ENCODE results near the gene CAP2.
"Not testable (repeated sequence)": the region's sequence is repeated elsewhere in the genome, so short reads cannot be mapped to it uniquely, and the experiment has no call there.

Gene CAP2

GRCh38 chr6:17586623-17587022 lies 193.2 kb downstream of the CAP2 start:
- H3K4me1 Mint-ChIP-seq, result not testable (repeated sequence)

GRCh38 chr6:17588011-17588410 lies 194.6 kb downstream of the CAP2 start:
- Mint-ChIP-seq H3K4me3 (no peak overlapping the region), H3K27ac (no peak overlapping the region), H3K4me1 (no peaks in the 10 kb centered on the region), H3K27me3 (peaks cover 2% of the 10 kb centered on the region), H3K36me3 (no peaks in the 10 kb centered on the region), H3K9me3 (no peaks in the 10 kb centered on the region)
- ATAC-seq (ENCODE audit: low read depth) (no peak), DNase-seq (ENCODE audit: low spot score in 2 of 2) (no peak)

More at GRCh38 chr6:17586623-17587022, 193.2 kb downstream of the CAP2 start:
- H3K9me3 Mint-ChIP-seq; H3K27me3 Mint-ChIP-seq; DNase-seq (ENCODE audit: low spot score in 2 of 2); H3K27ac Mint-ChIP-seq; ATAC-seq (ENCODE audit: low read depth); H3K36me3 Mint-ChIP-seq; H3K4me3 Mint-ChIP-seq: not testable (repeated sequence)

GRCh38 chr6:17589406-17590096 lies 196.2 kb downstream of the CAP2 start:
- H3K27me3 Mint-ChIP-seq, result peaks cover 2% of the 10 kb centered on the region
- H3K4me1 Mint-ChIP-seq, result no peaks in the 10 kb centered on the region
- DNase-seq (ENCODE audit: low spot score in 2 of 2), result no peak
- no peaks in the 10 kb centered on the region for H3K9me3 Mint-ChIP-seq
- H3K36me3 Mint-ChIP-seq, result no peaks in the 10 kb centered on the region
- no peak for ATAC-seq (ENCODE audit: low read depth)
- H3K27ac Mint-ChIP-seq, result no peak overlapping the region
- no peak overlapping the region for H3K4me3 Mint-ChIP-seq

GRCh38 chr6:17591287-17591686 lies 197.9 kb downstream of the CAP2 start:
- no peak for DNase-seq (ENCODE audit: low spot score in 2 of 2)
- H3K27ac Mint-ChIP-seq, result no peak overlapping the region
- no peak for ATAC-seq (ENCODE audit: low read depth)
- H3K27me3 Mint-ChIP-seq, result peaks cover 2% of the 10 kb centered on the region
- H3K4me1 Mint-ChIP-seq, result no peaks in the 10 kb centered on the region
- no peaks in the 10 kb centered on the region for H3K36me3 Mint-ChIP-seq
- no peaks in the 10 kb centered on the region for H3K9me3 Mint-ChIP-seq
- no peak overlapping the region for H3K4me3 Mint-ChIP-seq

- Mint-ChIP-seq H3K4me3 (no peak overlapping the region), H3K4me1 (no peaks in the 10 kb centered on the region), H3K9me3 (no peaks in the 10 kb centered on the region), H3K36me3 (no peaks in the 10 kb centered on the region), H3K27me3 (peaks cover 2% of the 10 kb centered on the region), H3K27ac (no peak overlapping the region)
- DNase-seq (ENCODE audit: low spot score in 2 of 2) (no peak), ATAC-seq (ENCODE audit: low read depth) (no peak)
Measured at GRCh38 chr6:17593246-17593645, 199.9 kb downstream of the CAP2 start.

- no peak for ATAC-seq (ENCODE audit: low read depth)
- no peaks in the 10 kb centered on the region for H3K9me3 Mint-ChIP-seq
- no peaks in the 10 kb centered on the region for H3K36me3 Mint-ChIP-seq
- H3K4me1 Mint-ChIP-seq, result peaks cover 3% of the 10 kb centered on the region
- DNase-seq (ENCODE audit: low spot score in 2 of 2), result no peak
- no peaks in the 10 kb centered on the region for H3K27me3 Mint-ChIP-seq
- no peak overlapping the region for H3K27ac Mint-ChIP-seq
- H3K4me3 Mint-ChIP-seq, result no peak overlapping the region
Measured at GRCh38 chr6:17596085-17596484, 202.7 kb downstream of the CAP2 start.

- Mint-ChIP-seq H3K27ac (peak within 1 kb of the TSS; percentile 90), H3K4me3 (peak within 1 kb of the TSS; percentile 88), H3K36me3 (peaks cover 4% of the 10 kb centered on the region), H3K4me1 (peaks cover 6% of the 10 kb centered on the region), H3K27me3 (no peaks in the 10 kb centered on the region), H3K9me3 (no peaks in the 10 kb centered on the region)
- ATAC-seq (ENCODE audit: low read depth), result peak; percentile 92
- DNase-seq (ENCODE audit: low spot score in 2 of 2), result peak; percentile 81 to 85
Measured at GRCh38 chr6:17599877-17600526, 206.6 kb downstream of the CAP2 start, which contains the start of gene FAM8A1. FAM8A1 (plus strand) TSS chr6:17600302; CDS start chr6:17600410, 108 bp downstream.

GRCh38 chr6:17600527-17601385 lies 207.4 kb downstream of the CAP2 start:
- H3K4me1 Mint-ChIP-seq, result peaks cover 6% of the 10 kb centered on the region
- no peaks in the 10 kb centered on the region for H3K27me3 Mint-ChIP-seq
- peak overlapping the region; percentile 90 for H3K27ac Mint-ChIP-seq

GRCh38 chr6:17601386-17601703 lies 207.9 kb downstream of the CAP2 start:
- H3K4me3 Mint-ChIP-seq, result peak overlapping the region; percentile 88
- H3K9me3 Mint-ChIP-seq, result no peaks in the 10 kb centered on the region
- H3K36me3 Mint-ChIP-seq, result peaks cover 4% of the 10 kb centered on the region
- DNase-seq (ENCODE audit: low spot score in 2 of 2), result no peak
- peaks cover 6% of the 10 kb centered on the region for H3K4me1 Mint-ChIP-seq
- H3K27me3 Mint-ChIP-seq, result no peaks in the 10 kb centered on the region
- ATAC-seq (ENCODE audit: low read depth), result no peak
- peak overlapping the region; percentile 90 for H3K27ac Mint-ChIP-seq

More at GRCh38 chr6:17600527-17601385, 207.4 kb downstream of the CAP2 start:
- DNase-seq (ENCODE audit: low spot score in 2 of 2) (peak; percentile 16 to 46), ATAC-seq (ENCODE audit: low read depth) (peak; percentile 50)
- H3K4me3 Mint-ChIP-seq, result peak overlapping the region; percentile 88
- H3K36me3 Mint-ChIP-seq, result peaks cover 4% of the 10 kb centered on the region
- H3K9me3 Mint-ChIP-seq, result no peaks in the 10 kb centered on the region

- no peak overlapping the region for H3K4me3 Mint-ChIP-seq
- no peak for ATAC-seq (ENCODE audit: low read depth)
- H3K9me3 Mint-ChIP-seq, result no peaks in the 10 kb centered on the region
- H3K4me1 Mint-ChIP-seq, result peaks cover 6% of the 10 kb centered on the region
- H3K36me3 Mint-ChIP-seq, result peaks cover 4% of the 10 kb centered on the region
- H3K27ac Mint-ChIP-seq, result peak overlapping the region; percentile 33
- H3K27me3 Mint-ChIP-seq, result no peaks in the 10 kb centered on the region
- DNase-seq (ENCODE audit: low spot score in 2 of 2), result no peak
Measured at GRCh38 chr6:17602888-17603287, 209.5 kb downstream of the CAP2 start.

GRCh38 chr6:17606606-17607005 lies 213.2 kb downstream of the CAP2 start:
- peaks cover 4% of the 10 kb centered on the region for H3K36me3 Mint-ChIP-seq
- H3K4me3 Mint-ChIP-seq, result no peak overlapping the region
- no peak for ATAC-seq (ENCODE audit: low read depth)
- H3K27ac Mint-ChIP-seq, result no peak overlapping the region
- no peak for DNase-seq (ENCODE audit: low spot score in 2 of 2)
- no peaks in the 10 kb centered on the region for H3K4me1 Mint-ChIP-seq
- no peaks in the 10 kb centered on the region for H3K27me3 Mint-ChIP-seq
- no peaks in the 10 kb centered on the region for H3K9me3 Mint-ChIP-seq
